K562 (cell line): ENCODE results near the gene ISYNA1. TPM values are rescaled to one million over a fixed set of nuclear protein-coding genes. Genes with fewer than 3 reads are reported as not detected.
A peak's percentile ranks its signal among the peaks of the same experiment; 100 is the strongest.

Source experiments
- BCOR ChIP-seq: fragments of 450-650 bp; IDR thresholded peaks from 2 replicates; pipeline ENCODE4 v1.6.1; 2016
- GABPA ChIP-seq: fragments of 200-800 bp; sonication (Bioruptor generic); conservative IDR thresholded peaks from 2 replicates; pipeline ENCODE4 v1.6.1; 2016; ENCODE audit warnings: low read depth, missing genetic modification characterization, missing compliant biosample characterization
- HDAC2 ChIP-seq: fragments of 450-650 bp; IDR thresholded peaks from 2 replicates; pipeline ENCODE4 v1.6.1; 2016; ENCODE audit warnings: mild to moderate bottlenecking
- HNRNPUL1 ChIP-seq: fragments of 200-400 bp; formaldehyde crosslinking; IDR thresholded peaks from 2 replicates; pipeline ENCODE4 v1.6.1; 2017; ENCODE audit warnings: low read length
- KAT2B ChIP-seq: IDR thresholded peaks from one replicate; pipeline ENCODE4 v1.6.1; 2012; ENCODE audit warnings: low read depth, mild to moderate bottlenecking, control low read depth, inconsistent platforms, low read length, moderate library complexity
- KHSRP ChIP-seq: fragments of 450-650 bp; IDR thresholded peaks from 2 replicates; pipeline ENCODE4 v1.6.1; 2017
- KLF13 ChIP-seq: fragments of 450-650 bp; IDR thresholded peaks from 2 replicates; pipeline ENCODE4 v1.6.1; 2016; ENCODE audit warnings: missing genetic modification characterization, low read depth, mild to moderate bottlenecking, missing compliant biosample characterization, moderate library complexity, borderline replicate concordance
- L3MBTL2 ChIP-seq: fragments of 450-650 bp; IDR thresholded peaks from 2 replicates; pipeline ENCODE4 v1.6.1; 2016; ENCODE audit warnings: mild to moderate bottlenecking, moderate library complexity
- NELFE ChIP-seq: IDR thresholded peaks from 2 replicates; pipeline ENCODE4 v1.6.1; 2011; ENCODE audit warnings: mild to moderate bottlenecking; ENCODE audit not compliant: insufficient read depth, insufficient read length
- NR4A1 ChIP-seq, 2 experiments: fragments of 250-450 bp in 1 of 2; fragments of 450-650 bp in 1 of 2; sonication (Bioruptor Pico) in 1 of 2; IDR thresholded peaks; 2 replicates each; pipeline versions ENCODE4 v1.4.0 to v1.6.1; 2016 to 2020; ENCODE audit warnings: mild to moderate bottlenecking in 2 of 2, missing compliant biosample characterization in 1 of 2, missing genetic modification characterization in 1 of 2, moderate library complexity in 1 of 2
- PHF21A ChIP-seq: fragments of 450-650 bp; IDR thresholded peaks from 2 replicates; pipeline ENCODE4 v1.6.1; 2017; ENCODE audit warnings: low read depth, borderline replicate concordance
- SAP30 ChIP-seq: fragments of 200-600 bp; sonication (generic); IDR thresholded peaks from 2 replicates; pipeline ENCODE4 v1.6.1; 2012; ENCODE audit warnings: borderline replicate concordance, low read depth, mild to moderate bottlenecking, moderate library complexity, low read length, control low read depth, inconsistent platforms; ENCODE audit not compliant: insufficient read depth, poor library complexity, severe bottlenecking
- SP2 ChIP-seq: IDR thresholded peaks from 2 replicates; pipeline ENCODE4 v1.6.1; 2011; ENCODE audit warnings: mild to moderate bottlenecking, low read depth, low read length, moderate library complexity; ENCODE audit not compliant: poor library complexity, severe bottlenecking; ENCODE audit errors: extremely low read depth
- TGIF2 ChIP-seq: sonication (generic); formaldehyde crosslinking; IDR thresholded peaks from 2 replicates; pipeline ENCODE4 v1.8.1; 2022; ENCODE audit warnings: mild to moderate bottlenecking, missing genetic modification reagents, moderate library complexity
- ZFPM2 ChIP-seq: fragments of 250-450 bp; sonication (Bioruptor Pico); IDR thresholded peaks from 2 replicates; pipeline ENCODE4 v1.5.1; 2022; ENCODE audit warnings: mild to moderate bottlenecking
- polyA plus RNA-seq, 8 experiments: library from polyadenylated mRNA; depleted of rRNA in 4 of 8; stranded (reverse) in 5 of 8; unstranded in 3 of 8; fragments of >200 nt; fragmentation: Nextera tagmentation in 2 of 8; fragmentation: Illumina TruSeq in 1 of 8; extraction: Ambion mirVana in 2 of 8; extraction: Trizol in 1 of 8; gene quantifications; 2 replicates each; pipeline versions ENCODE4 v1.2.1 to v1.2.3, GENCODE V29; 2011 to 2014; ENCODE audit warnings: inconsistent platforms in 1 of 8, missing spikeins in 1 of 8
- total RNA-seq, 7 experiments: library from RNA; depleted of rRNA in 6 of 7; stranded (reverse); fragments of >200 nt in 6 of 7; fragmentation: Illumina TruSeq in 2 of 7; extraction: Trizol in 2 of 7; gene quantifications; 2 replicates each; pipeline versions ENCODE4 v1.2.1 to v1.2.3, GENCODE V29; 2011 to 2021; ENCODE audit warnings: low replicate concordance in 1 of 7
- TF ChIP-seq, protein P1 (sequence below): sonication (generic); formaldehyde crosslinking; IDR thresholded peaks from 2 replicates; pipeline ENCODE4 v1.8.0; 2023; ENCODE audit warnings: mild to moderate bottlenecking, missing genetic modification reagents

ISYNA1 gene
- total and polyA plus RNA-seq, 9 of the 15 experiments (the other 6 are each of a cell fraction or from before 2014, with no cell fraction given) = 21.8 to 460 (median 93.2) TPM

DNA sequence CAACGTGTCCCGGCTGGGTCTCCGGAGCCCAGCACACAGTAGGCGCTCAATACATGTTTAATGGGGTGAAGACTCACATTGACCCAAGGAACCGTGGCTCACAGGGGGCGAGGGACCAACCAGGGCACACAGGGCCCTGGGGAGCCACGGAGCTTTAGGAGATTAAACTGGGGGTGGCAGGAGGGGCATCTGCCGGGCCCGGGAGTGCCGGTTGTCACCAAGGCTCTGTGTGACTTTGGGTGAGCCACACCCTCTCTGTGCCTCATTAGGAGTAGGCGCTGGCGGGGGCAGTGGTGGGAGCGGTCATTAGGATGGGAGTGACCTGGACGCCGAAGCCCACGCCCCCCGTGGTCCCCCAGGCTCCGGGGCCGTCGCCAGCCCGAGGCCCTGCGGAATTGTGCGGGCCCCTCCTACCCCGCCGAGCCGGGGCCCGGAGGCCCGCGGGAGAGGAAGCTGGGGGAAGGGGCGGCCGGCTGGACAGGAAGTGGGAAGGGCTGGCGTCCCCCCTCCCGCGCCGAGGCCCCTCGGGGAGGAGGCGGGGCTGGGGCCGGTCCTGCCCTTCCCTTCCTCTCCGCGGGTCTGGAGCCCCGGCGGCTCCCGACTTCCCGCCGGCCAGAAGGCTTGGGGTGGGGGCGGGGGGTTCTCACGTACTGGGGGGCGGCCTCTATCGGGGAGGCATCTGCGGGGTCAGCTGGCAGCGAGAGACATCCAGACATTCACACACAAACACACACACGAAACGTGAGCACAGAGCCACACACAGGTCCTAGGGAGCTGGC, 20.5 kb downstream of the ISYNA1 start (continued):
- TF ChIP-seq HNRNPUL1 (no peak), BCOR (peak; percentile 88), KAT2B (no peak), TGIF2 (CRISPR knock-in tag) (no peak), PHF21A (no peak), GABPA (tag) (peak; percentile 94), ZFPM2 (no peak), NELFE (no peak), NR4A1 (CRISPR knock-in tag; IDR thresholded peaks at IDR 0.05) (0 out of 2 replicates have a peak, but pooled peaks have one; percentile 24), NR4A1 (tag; IDR thresholded peaks at IDR 0.05) (peak; percentile 28; the same call in 1 of the 2 replicates), SAP30 (peak; percentile 38), HDAC2 (peak; percentile 89), KLF13 (peak; percentile 55), L3MBTL2 (peak; percentile 83), SP2 (no peak), KHSRP (no peak)
- TF ChIP-seq, protein P1, sequence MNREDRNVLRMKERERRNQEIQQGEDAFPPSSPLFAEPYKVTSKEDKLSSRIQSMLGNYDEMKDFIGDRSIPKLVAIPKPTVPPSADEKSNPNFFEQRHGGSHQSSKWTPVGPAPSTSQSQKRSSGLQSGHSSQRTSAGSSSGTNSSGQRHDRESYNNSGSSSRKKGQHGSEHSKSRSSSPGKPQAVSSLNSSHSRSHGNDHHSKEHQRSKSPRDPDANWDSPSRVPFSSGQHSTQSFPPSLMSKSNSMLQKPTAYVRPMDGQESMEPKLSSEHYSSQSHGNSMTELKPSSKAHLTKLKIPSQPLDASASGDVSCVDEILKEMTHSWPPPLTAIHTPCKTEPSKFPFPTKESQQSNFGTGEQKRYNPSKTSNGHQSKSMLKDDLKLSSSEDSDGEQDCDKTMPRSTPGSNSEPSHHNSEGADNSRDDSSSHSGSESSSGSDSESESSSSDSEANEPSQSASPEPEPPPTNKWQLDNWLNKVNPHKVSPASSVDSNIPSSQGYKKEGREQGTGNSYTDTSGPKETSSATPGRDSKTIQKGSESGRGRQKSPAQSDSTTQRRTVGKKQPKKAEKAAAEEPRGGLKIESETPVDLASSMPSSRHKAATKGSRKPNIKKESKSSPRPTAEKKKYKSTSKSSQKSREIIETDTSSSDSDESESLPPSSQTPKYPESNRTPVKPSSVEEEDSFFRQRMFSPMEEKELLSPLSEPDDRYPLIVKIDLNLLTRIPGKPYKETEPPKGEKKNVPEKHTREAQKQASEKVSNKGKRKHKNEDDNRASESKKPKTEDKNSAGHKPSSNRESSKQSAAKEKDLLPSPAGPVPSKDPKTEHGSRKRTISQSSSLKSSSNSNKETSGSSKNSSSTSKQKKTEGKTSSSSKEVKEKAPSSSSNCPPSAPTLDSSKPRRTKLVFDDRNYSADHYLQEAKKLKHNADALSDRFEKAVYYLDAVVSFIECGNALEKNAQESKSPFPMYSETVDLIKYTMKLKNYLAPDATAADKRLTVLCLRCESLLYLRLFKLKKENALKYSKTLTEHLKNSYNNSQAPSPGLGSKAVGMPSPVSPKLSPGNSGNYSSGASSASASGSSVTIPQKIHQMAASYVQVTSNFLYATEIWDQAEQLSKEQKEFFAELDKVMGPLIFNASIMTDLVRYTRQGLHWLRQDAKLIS (CRISPR knock-in tag) = no peak
